GM23248 (cell line): ENCODE data around the gene SETBP1. TPM values are rescaled to one million over a fixed set of nuclear protein-coding genes. Genes with fewer than 3 reads are reported as not detected.

Source experiments
- DNase-seq: peaks from one replicate; pipeline ENCODE4 v3.0.0-alpha.2; 2015
- H2AFZ ChIP-seq: fragments of 200-600 bp; sonication (generic); 2 replicates; pipeline ENCODE4 v1.6.1; 2016; ENCODE audit warnings: antibody characterized with exemption
- H3F3A ChIP-seq: fragments of 200-600 bp; sonication (generic); 2 replicates; pipeline ENCODE4 v1.6.1; 2016; ENCODE audit warnings: mild to moderate bottlenecking, antibody characterized with exemption, mixed run types; ENCODE audit not compliant: insufficient read depth
- H3K27ac ChIP-seq: fragments of 200-600 bp; sonication (generic); 2 replicates; pipeline ENCODE4 v1.5.1; 2016; ENCODE audit warnings: mild to moderate bottlenecking
- H3K27me3 ChIP-seq: fragments of 200-600 bp; sonication (generic); replicated peaks from 2 replicates; pipeline ENCODE4 v1.6.1; 2016; ENCODE audit warnings: mild to moderate bottlenecking; ENCODE audit not compliant: insufficient read depth
- H3K36me3 ChIP-seq: fragments of 200-600 bp; sonication (generic); 2 replicates; pipeline ENCODE4 v1.6.1; 2016; ENCODE audit warnings: low read depth, mild to moderate bottlenecking
- H3K4me1 ChIP-seq: fragments of 200-600 bp; sonication (generic); 2 replicates; pipeline ENCODE4 v1.6.1; 2016; ENCODE audit warnings: mild to moderate bottlenecking; ENCODE audit not compliant: insufficient read depth
- H3K4me2 ChIP-seq: fragments of 200-600 bp; sonication (generic); one replicate; pipeline ENCODE4 v1.6.1; 2016; ENCODE audit warnings: mild to moderate bottlenecking; ENCODE audit not compliant: unreplicated experiment
- H3K4me3 ChIP-seq: fragments of 200-600 bp; sonication (generic); 2 replicates; pipeline ENCODE4 v1.5.1; 2016; ENCODE audit warnings: mild to moderate bottlenecking
- H3K79me2 ChIP-seq: fragments of 200-600 bp; sonication (generic); 2 replicates; pipeline ENCODE4 v1.6.1; 2016; ENCODE audit warnings: mild to moderate bottlenecking; ENCODE audit not compliant: insufficient read depth
- H3K9ac ChIP-seq: fragments of 200-600 bp; sonication (generic); 2 replicates; pipeline ENCODE4 v1.6.1; 2016; ENCODE audit warnings: mild to moderate bottlenecking
- H3K9me2 ChIP-seq: fragments of 200-600 bp; sonication (generic); 2 replicates; pipeline ENCODE4 v1.6.1; 2016; ENCODE audit warnings: mixed run types, mild to moderate bottlenecking, moderate library complexity; ENCODE audit not compliant: insufficient read depth
- H3K9me3 ChIP-seq: fragments of 200-600 bp; sonication (generic); one replicate; pipeline ENCODE4 v1.6.1; 2017; ENCODE audit warnings: low read depth
- H4K20me1 ChIP-seq: fragments of 200-600 bp; sonication (generic); 2 replicates; pipeline ENCODE4 v1.6.0; 2016; ENCODE audit not compliant: insufficient read depth
- EZH2 ChIP-seq: fragments of 200-600 bp; sonication (generic); IDR thresholded peaks from 2 replicates; pipeline ENCODE4 v1.6.1; 2018; ENCODE audit warnings: antibody characterized with exemption, mild to moderate bottlenecking; ENCODE audit not compliant: insufficient read depth, poor library complexity, severe bottlenecking
- EZH2phosphoT487 ChIP-seq: fragments of 200-600 bp; sonication (generic); IDR thresholded peaks from 2 replicates; pipeline ENCODE4 v1.6.1; 2018; ENCODE audit warnings: antibody characterized with exemption, moderate library complexity, mild to moderate bottlenecking, low read depth; ENCODE audit not compliant: insufficient read depth
- WGBS, 2 experiments: methylation state at CpG; one replicate each; pipeline ENCODE4 v1.1.6; 2015 to 2017; ENCODE audit warnings: low lambda C conversion rate in 2 of 2, low coverage in 1 of 2; ENCODE audit errors: missing lambda C conversion rate in 2 of 2; 5-methylcytosine and 5-hydroxymethylcytosine counted together
- in situ Hi-C: fragments of 300-500 bp; cut with MboI; formaldehyde crosslinking; loops from 2 replicates; pipeline ENCODE4 v1.15.0; 2020
- polyA plus RNA-seq: library from polyadenylated mRNA; unstranded; fragments of >200 nt; fragmentation: Nextera tagmentation; extraction: Ambion mirVana; gene quantifications from 2 replicates; pipeline ENCODE4 v1.2.1, GENCODE V29; 2016
- total RNA-seq: library from RNA; depleted of rRNA; stranded (reverse); fragments of >200 nt; shearing (Covaris generic); gene quantifications from 2 replicates; pipeline ENCODE4 v1.2.3, GENCODE V29; 2014

The SETBP1 gene
- total and polyA plus RNA-seq, 2 experiments from 2014 or later: 1.3 to 4.1 TPM

DNA sequence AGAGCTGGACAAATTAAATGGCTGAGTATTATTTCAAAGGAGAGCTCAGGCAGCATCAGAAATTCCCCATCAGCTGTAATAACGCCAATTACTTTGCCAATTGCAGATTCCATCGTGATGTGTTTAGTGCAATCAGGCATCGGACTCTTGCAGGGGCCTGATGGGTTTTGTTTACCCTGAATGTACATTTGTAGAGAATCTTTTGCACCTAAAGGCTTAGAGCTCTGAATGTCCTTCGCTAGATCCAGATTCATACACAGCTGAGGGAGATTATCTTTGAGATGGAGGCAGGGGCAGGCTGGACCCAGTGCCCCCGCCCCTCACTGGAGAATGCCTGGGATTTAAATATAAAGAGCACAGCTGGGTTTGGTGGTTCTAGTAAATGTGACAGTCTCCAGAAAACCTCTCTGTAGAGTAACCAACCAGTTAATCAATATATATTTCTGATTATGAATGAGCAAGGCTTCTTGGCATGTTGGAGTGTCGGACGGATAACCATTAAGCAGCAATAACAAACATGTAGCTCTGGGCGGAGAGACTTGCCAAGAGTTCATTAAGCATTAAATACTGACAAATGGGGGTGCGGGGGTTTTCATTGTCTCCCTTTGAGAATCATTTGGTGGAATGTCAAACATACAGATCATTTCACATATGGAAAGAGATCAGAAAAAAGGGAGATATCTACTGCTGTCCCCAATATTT lies 200.9 kb downstream of the SETBP1 start:
- H3K27me3 ChIP-seq: no peaks in the 10 kb centered on the region
- DNase-seq: no peak
- no peak overlapping the region for H3K4me2 ChIP-seq
- H3K79me2 ChIP-seq: no peaks in the 10 kb centered on the region
- H3K36me3 ChIP-seq: no peaks in the 10 kb centered on the region
- H3K4me3 ChIP-seq: no peak overlapping the region
- 64 to 69% methylated on average over 9 of the region's 9 CpGs for WGBS, 2 experiments
- H4K20me1 ChIP-seq: no peaks in the 10 kb centered on the region
- peaks cover 9% of the 10 kb centered on the region; the same call in 1 of the 2 replicates for H3F3A ChIP-seq
- no peak overlapping the region for H2AFZ ChIP-seq
- in situ Hi-C loops: loop anchor here (25.0 kb wide), 1 partner anchor 744 kb away; no protein-coding TSS in a partner anchor
- no peak overlapping the region for H3K27ac ChIP-seq
- peaks cover 21% of the 10 kb centered on the region for H3K4me1 ChIP-seq
- H3K9ac ChIP-seq: no peak overlapping the region
- no peaks in the 10 kb centered on the region for H3K9me2 ChIP-seq
- H3K9me3 ChIP-seq: no peaks in the 10 kb centered on the region
- TF ChIP-seq EZH2 (no peak), EZH2phosphoT487 (no peak)

DNA sequence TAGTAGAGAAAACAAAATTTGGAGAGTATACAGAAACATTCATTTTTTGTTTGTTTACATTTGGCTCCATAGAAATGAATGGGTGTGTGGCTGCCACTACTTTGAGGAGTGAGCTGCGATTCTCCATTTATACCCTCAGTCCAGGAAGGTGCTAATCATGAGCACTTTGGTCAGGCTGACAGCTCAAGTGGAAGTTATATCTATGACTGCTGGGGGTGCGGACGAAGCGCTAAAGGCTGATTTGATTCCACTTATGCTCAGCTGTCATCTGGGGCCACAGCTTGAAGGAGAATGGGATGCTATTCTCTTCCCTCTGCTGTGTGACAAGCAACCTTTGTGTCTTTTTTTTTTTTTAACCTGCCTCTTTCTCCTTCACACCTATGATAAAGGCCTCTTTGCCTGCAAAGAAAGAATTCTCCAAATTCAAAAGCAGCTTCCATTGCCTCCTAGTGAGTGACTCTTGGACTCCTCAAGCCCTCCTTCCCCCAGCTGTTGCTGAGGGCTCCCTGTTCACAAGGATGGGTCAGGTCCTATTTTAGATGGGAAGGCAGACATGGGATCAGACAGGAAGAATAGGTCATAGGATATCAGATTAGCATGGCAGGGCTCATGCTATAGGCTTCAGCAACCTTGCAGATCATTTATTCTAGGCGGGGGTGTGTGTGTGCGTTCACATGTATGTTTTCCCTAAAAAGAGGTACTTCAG lies 201.6 kb downstream of the SETBP1 start:
- Histone ChIP-seq H3K79me2 (no peaks in the 10 kb centered on the region), H4K20me1 (no peaks in the 10 kb centered on the region), H3K4me3 (no peak overlapping the region), H3K4me1 (peaks cover 28% of the 10 kb centered on the region), H3K36me3 (no peaks in the 10 kb centered on the region), H3F3A (peaks cover 13% of the 10 kb centered on the region; the same call in 1 of the 2 replicates), H3K9ac (no peak overlapping the region), H3K27me3 (no peaks in the 10 kb centered on the region), H2AFZ (no peak overlapping the region), H3K27ac (no peak overlapping the region), H3K9me2 (no peaks in the 10 kb centered on the region), H3K9me3 (no peaks in the 10 kb centered on the region), H3K4me2 (no peak overlapping the region)
- in situ Hi-C loops: loop anchor here (25.0 kb wide), 1 partner anchor 745 kb away; no protein-coding TSS in a partner anchor
- TF ChIP-seq EZH2 (no peak), EZH2phosphoT487 (no peak)
- WGBS, 2 experiments: 97 to 99% methylated on average over 6 of the region's 6 CpGs
- no peak for DNase-seq

DNA sequence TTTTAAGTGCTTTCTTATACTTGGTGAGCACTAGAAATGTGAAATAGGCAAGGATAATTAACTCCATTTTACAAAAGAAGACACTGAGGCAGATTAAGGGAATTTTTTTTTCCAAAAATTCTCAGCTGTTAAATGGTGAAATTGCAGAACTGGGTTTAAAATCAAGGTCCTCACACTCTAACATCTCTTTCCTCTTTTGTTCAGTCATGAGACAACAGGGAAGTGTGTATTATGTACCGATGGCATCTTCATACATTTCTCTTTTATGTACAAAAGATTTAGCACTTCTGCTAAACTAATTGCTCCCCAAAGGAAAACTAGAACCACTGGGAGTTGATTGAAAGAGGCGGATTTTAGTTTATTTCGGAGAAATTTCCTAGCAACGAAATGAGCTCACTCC lies 203.0 kb downstream of the SETBP1 start:
- Histone ChIP-seq H3K27me3 (no peaks in the 10 kb centered on the region), H3K36me3 (no peaks in the 10 kb centered on the region), H3K9me3 (no peaks in the 10 kb centered on the region), H3K9ac (no peak overlapping the region), H3K27ac (no peak overlapping the region), H3K9me2 (no peaks in the 10 kb centered on the region), H3K4me1 (peaks cover 29% of the 10 kb centered on the region), H4K20me1 (no peaks in the 10 kb centered on the region), H3K79me2 (no peaks in the 10 kb centered on the region), H2AFZ (no peak overlapping the region), H3F3A (peaks cover 13% of the 10 kb centered on the region; the same call in 1 of the 2 replicates), H3K4me2 (no peak overlapping the region), H3K4me3 (no peak overlapping the region)
- TF ChIP-seq EZH2: no peak
- no peak for TF ChIP-seq EZH2phosphoT487
- DNase-seq: no peak
- in situ Hi-C loops: loop anchor here (25.0 kb wide), 1 partner anchor 746 kb away; no protein-coding TSS in a partner anchor
- WGBS, 2 experiments: 96% methylated on average over 4 of the region's 4 CpGs

- H3F3A ChIP-seq: peaks cover 13% of the 10 kb centered on the region; the same call in 1 of the 2 replicates
- H3K79me2 ChIP-seq: no peaks in the 10 kb centered on the region
- H3K9ac ChIP-seq: no peak overlapping the region
- no peaks in the 10 kb centered on the region for H3K27me3 ChIP-seq
- no peaks in the 10 kb centered on the region for H4K20me1 ChIP-seq
- H3K4me2 ChIP-seq: peak overlapping the region; percentile 51
- no peaks in the 10 kb centered on the region for H3K9me2 ChIP-seq
- peaks cover 29% of the 10 kb centered on the region for H3K4me1 ChIP-seq
- H3K4me3 ChIP-seq: no peak overlapping the region
- DNase-seq: peak; percentile 79
- H3K36me3 ChIP-seq: no peaks in the 10 kb centered on the region
- H2AFZ ChIP-seq: no peak overlapping the region
- no peaks in the 10 kb centered on the region for H3K9me3 ChIP-seq
- no peak for TF ChIP-seq EZH2phosphoT487
- TF ChIP-seq EZH2: no peak
- H3K27ac ChIP-seq: no peak overlapping the region
- in situ Hi-C loops: loop anchor here (25.0 kb wide), 1 partner anchor 747 kb away; no protein-coding TSS in a partner anchor
These were observed 203.7 kb downstream of the SETBP1 start for GRCh38 chr18:44884431-44884830.
